HCT116 (cell line): Measurements from ENCODE around the gene KCNIP4. TPM values are rescaled to one million over a fixed set of nuclear protein-coding genes. Genes with fewer than 3 reads are reported as not detected.

Experiments
- ATAC-seq: fragments of 200-7000 bp; cut with Tn5 transposase; 2 replicates; pipeline ENCODE4 v1.9.1; 2020; ENCODE audit warnings: mild to moderate bottlenecking, moderate library complexity
- BruUV-seq: library from RNA; stranded (reverse); fragments of 400-500 nt; replicated peaks from 2 replicates; lab custom pipeline; 2021; lab: Mats Ljungman, UMichigan
- CTCF ChIA-PET: fragments of 300-600 bp; sonication (Branson Sonifier 250); formaldehyde crosslinking; loops from one replicate; lab custom pipeline; 2021; ENCODE audit warnings: antibody characterized with exemption; lab: Charles Lee
- POLR2A ChIA-PET: fragments of 300-600, 350-600 bp; sonication (Branson Sonifier 250); formaldehyde crosslinking; loops from one replicate; lab custom pipeline; 2021; ENCODE audit warnings: antibody characterized with exemption; lab: Charles Lee
- RAD21 ChIA-PET, 2 experiments: fragments of 300-600 bp; sonication (Branson Sonifier 250); formaldehyde crosslinking; loops; one replicate each; lab custom pipeline; 2023; ENCODE audit warnings: low total read pairs in 2 of 2; ENCODE audit not compliant: uncharacterized antibody in 2 of 2, unreplicated experiment in 2 of 2, low non-redundant PET in 1 of 2; lab: Charles Lee
- DNase-seq: peaks from one replicate; pipeline ENCODE4 v3.0.0-alpha.2; 2010; ENCODE audit warnings: low read depth, low spot score
- H2AFZ ChIP-seq: fragments of 200-600 bp; shearing (Covaris generic), sonication (generic); 2 replicates; pipeline ENCODE4 v1.6.1; 2017; ENCODE audit warnings: low read depth, mixed run types, mixed read lengths, antibody characterized with exemption, low read length; ENCODE audit not compliant: poor library complexity, severe bottlenecking
- H3K27ac ChIP-seq: 2 replicates; pipeline ENCODE4 v1.5.1; 2012; ENCODE audit warnings: low read depth, low read length
- H3K27me3 ChIP-seq: fragments of 200-600 bp; sonication (generic); 2 replicates; pipeline ENCODE4 v1.6.1; 2016; ENCODE audit warnings: mixed run types, low read length, mixed read lengths; ENCODE audit not compliant: insufficient read depth
- H3K36me3 ChIP-seq, 2 experiments: fragments of 200-500 bp in 1 of 2; fragments of 200-600 bp in 1 of 2; sonication (Bioruptor generic) in 1 of 2; sonication (generic) in 1 of 2; 2 replicates each; pipeline versions ENCODE4 v1.5.1 to v1.6.1; 2014 to 2016; ENCODE audit warnings: low read length in 2 of 2, inconsistent platforms in 1 of 2, mixed read lengths in 1 of 2, mixed run types in 1 of 2; ENCODE audit not compliant: insufficient read depth in 2 of 2, control insufficient read depth in 1 of 2
- H3K4me1 ChIP-seq, 2 experiments: fragments of 200-600 bp in 1 of 2; sonication (generic) in 1 of 2; 2 replicates each; pipeline versions ENCODE4 v1.5.1 to v1.6.1; 2012 to 2017; ENCODE audit warnings: low read length in 2 of 2, inconsistent platforms in 1 of 2, mild to moderate bottlenecking in 1 of 2, mixed read lengths in 1 of 2, mixed run types in 1 of 2, moderate library complexity in 1 of 2; ENCODE audit not compliant: insufficient read depth in 2 of 2, control insufficient read depth in 1 of 2
- H3K4me2 ChIP-seq: fragments of 200-600 bp; sonication (generic); 2 replicates; pipeline ENCODE4 v1.6.1; 2017; ENCODE audit warnings: mixed run types, low read length, mixed read lengths
- H3K4me3 ChIP-seq, 2 experiments: fragments of 200-600 bp in 1 of 2; sonication (generic) in 1 of 2; replicated peaks in 1 of 2; 2 replicates each; pipeline ENCODE4 v1.5.1; 2011 to 2016; ENCODE audit warnings: low read length in 2 of 2, control low read depth in 1 of 2, low read depth in 1 of 2, mild to moderate bottlenecking in 1 of 2, mixed read lengths in 1 of 2, mixed run types in 1 of 2
- H3K79me2 ChIP-seq: fragments of 200-600 bp; sonication (generic); 2 replicates; pipeline ENCODE4 v1.6.1; 2017; ENCODE audit warnings: mild to moderate bottlenecking, mixed run types, low read length, moderate library complexity, mixed read lengths; ENCODE audit not compliant: insufficient read depth
- H3K9ac ChIP-seq: fragments of 200-600 bp; sonication (generic); 2 replicates; pipeline ENCODE4 v1.6.1; 2016; ENCODE audit warnings: low read length, mixed read lengths
- H3K9me2 ChIP-seq: fragments of 200-600 bp; sonication (generic), shearing (Covaris generic); 2 replicates; pipeline ENCODE4 v1.6.1; 2017; ENCODE audit warnings: mixed run types, mild to moderate bottlenecking, moderate library complexity; ENCODE audit not compliant: insufficient read depth
- H3K9me3 ChIP-seq, 2 experiments: fragments of 200-500 bp in 1 of 2; fragments of 200-600 bp in 1 of 2; sonication (Bioruptor generic) in 1 of 2; sonication (generic) in 1 of 2; 2 replicates each; pipeline ENCODE4 v1.6.1; 2014 to 2017; ENCODE audit warnings: low read length in 2 of 2, mixed read lengths in 2 of 2, inconsistent platforms in 1 of 2, low read depth in 1 of 2, mild to moderate bottlenecking in 1 of 2, mixed run types in 1 of 2, moderate library complexity in 1 of 2; ENCODE audit not compliant: control insufficient read depth in 1 of 2, insufficient read depth in 1 of 2
- H4K20me1 ChIP-seq: fragments of 200-600 bp; sonication (generic), shearing (Covaris generic); 2 replicates; pipeline ENCODE4 v1.6.1; 2017; ENCODE audit warnings: mixed run types, mild to moderate bottlenecking, moderate library complexity; ENCODE audit not compliant: insufficient read depth
- CBX3 ChIP-seq: IDR thresholded peaks from 2 replicates; pipeline ENCODE4 v1.6.1; 2012; ENCODE audit warnings: low read depth
- CEBPB ChIP-seq: IDR thresholded peaks from 2 replicates; pipeline ENCODE4 v1.6.1; 2012; ENCODE audit warnings: low read depth
- EGR1 ChIP-seq: IDR thresholded peaks from 2 replicates; pipeline ENCODE4 v1.6.1; 2012; ENCODE audit warnings: low read depth
- ELF1 ChIP-seq: IDR thresholded peaks from 2 replicates; pipeline ENCODE4 v1.6.1; 2012; ENCODE audit warnings: low read depth, borderline replicate concordance
- EZH2phosphoT487 ChIP-seq: fragments of 200-600 bp; IDR thresholded peaks from 2 replicates; pipeline ENCODE4 v1.6.1; 2018; ENCODE audit warnings: antibody characterized with exemption, borderline replicate concordance
- FOSL1 ChIP-seq: IDR thresholded peaks from 2 replicates; pipeline ENCODE4 v1.6.1; 2012; ENCODE audit warnings: low read depth
- JUND ChIP-seq: IDR thresholded peaks from 2 replicates; pipeline ENCODE4 v1.6.1; 2012
- POLR2A ChIP-seq: IDR thresholded peaks from 2 replicates; pipeline ENCODE4 v1.7.0; 2011; ENCODE audit warnings: borderline replicate concordance; ENCODE audit not compliant: insufficient read depth, insufficient read length; ENCODE audit errors: extremely low read depth
- POLR2AphosphoS5 ChIP-seq: IDR thresholded peaks from 2 replicates; pipeline ENCODE4 v1.6.1; 2011; ENCODE audit warnings: mild to moderate bottlenecking, low read depth, low read length, moderate library complexity
- RAD21 ChIP-seq: IDR thresholded peaks from 2 replicates; pipeline ENCODE4 v1.6.1; 2012; ENCODE audit warnings: low read depth, mild to moderate bottlenecking
- SIN3A ChIP-seq: IDR thresholded peaks from 2 replicates; pipeline ENCODE4 v1.6.1; 2012; ENCODE audit warnings: low read depth
- SRF ChIP-seq: IDR thresholded peaks from 2 replicates; pipeline ENCODE4 v1.6.1; 2012; ENCODE audit warnings: low read depth
- TCF7L2 ChIP-seq: IDR thresholded peaks from 2 replicates; pipeline ENCODE4 v1.7.0; 2011; ENCODE audit warnings: borderline replicate concordance, inconsistent platforms; ENCODE audit not compliant: insufficient read depth, insufficient read length; ENCODE audit errors: extremely low read depth
- ZFX ChIP-seq: fragments of 450-650 bp; IDR thresholded peaks from 2 replicates; pipeline ENCODE4 v1.6.1; 2017
- ZNF274 ChIP-seq: fragments of 200-500 bp; sonication (Bioruptor generic); IDR thresholded peaks from 2 replicates; pipeline ENCODE4 v1.6.1; 2014; ENCODE audit warnings: mild to moderate bottlenecking, low read depth, low read length, inconsistent platforms
- intact Hi-C: fragments of 100-400 bp; cut with micrococcal nuclease; formaldehyde crosslinking; loops from 2 replicates; pipeline ENCODE4 v1.10.0; 2022
- total RNA-seq: library from RNA; stranded (reverse); gene quantifications from one replicate; pipeline ENCODE4 v1.2.1, GENCODE V29; 2021; ENCODE audit not compliant: unreplicated experiment
- TF ChIP-seq, protein P1 (sequence below): IDR thresholded peaks from 2 replicates; pipeline ENCODE4 v1.6.1; 2011; ENCODE audit warnings: mild to moderate bottlenecking, low read length, moderate library complexity; ENCODE audit not compliant: insufficient replicate concordance; ENCODE audit errors: extremely low read depth
- TF ChIP-seq, protein P2 (sequence below): IDR thresholded peaks from 2 replicates; pipeline ENCODE4 v1.6.1; 2012
- TF ChIP-seq, protein P3 (sequence below): IDR thresholded peaks from 2 replicates; pipeline ENCODE4 v1.6.1; 2012

Gene KCNIP4
- total RNA-seq, 1 experiment from 2014 or later, result not detected

DNA sequence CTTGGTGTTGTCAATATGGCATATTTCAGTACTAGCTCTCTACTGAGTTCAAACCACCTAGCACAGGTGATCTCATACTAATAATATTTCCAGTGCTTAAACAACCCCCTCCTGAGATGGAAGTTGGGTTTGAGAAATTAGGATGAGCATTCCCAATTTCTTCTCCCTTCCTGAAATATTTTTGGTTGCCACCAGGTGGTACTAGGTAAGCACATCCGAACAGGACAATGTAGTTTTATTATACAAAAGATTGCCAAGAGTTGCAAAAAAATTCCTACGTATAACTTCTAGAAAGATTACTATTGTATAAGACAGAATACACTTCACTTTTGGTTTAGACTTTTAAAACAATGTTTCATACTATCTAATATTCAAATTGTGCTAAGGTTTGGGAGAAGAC lies 763.8 kb downstream of the KCNIP4 start:
- DNase-seq (no peak), ATAC-seq (no peak)
- Histone ChIP-seq H3K9me2 (no peaks in the 10 kb centered on the region), H3K79me2 (no peaks in the 10 kb centered on the region), H3K9me3 (peaks cover 0 to 23% of the 10 kb centered on the region in 2 experiments; a peak in 2 of 4 replicates), H4K20me1 (no peaks in the 10 kb centered on the region), H2AFZ (no peak overlapping the region), H3K27ac (no peak overlapping the region), H3K4me1 (no peaks in the 10 kb centered on the region), H3K36me3 (no peaks in the 10 kb centered on the region), H3K27me3 (no peaks in the 10 kb centered on the region), H3K4me3 (no peak overlapping the region), H3K9ac (no peak overlapping the region), H3K4me2 (no peak overlapping the region)
- ChIA-PET RAD21 (no interaction called here), POLR2A (no interaction called here), CTCF (no interaction called here)
- TF ChIP-seq, protein P1, sequence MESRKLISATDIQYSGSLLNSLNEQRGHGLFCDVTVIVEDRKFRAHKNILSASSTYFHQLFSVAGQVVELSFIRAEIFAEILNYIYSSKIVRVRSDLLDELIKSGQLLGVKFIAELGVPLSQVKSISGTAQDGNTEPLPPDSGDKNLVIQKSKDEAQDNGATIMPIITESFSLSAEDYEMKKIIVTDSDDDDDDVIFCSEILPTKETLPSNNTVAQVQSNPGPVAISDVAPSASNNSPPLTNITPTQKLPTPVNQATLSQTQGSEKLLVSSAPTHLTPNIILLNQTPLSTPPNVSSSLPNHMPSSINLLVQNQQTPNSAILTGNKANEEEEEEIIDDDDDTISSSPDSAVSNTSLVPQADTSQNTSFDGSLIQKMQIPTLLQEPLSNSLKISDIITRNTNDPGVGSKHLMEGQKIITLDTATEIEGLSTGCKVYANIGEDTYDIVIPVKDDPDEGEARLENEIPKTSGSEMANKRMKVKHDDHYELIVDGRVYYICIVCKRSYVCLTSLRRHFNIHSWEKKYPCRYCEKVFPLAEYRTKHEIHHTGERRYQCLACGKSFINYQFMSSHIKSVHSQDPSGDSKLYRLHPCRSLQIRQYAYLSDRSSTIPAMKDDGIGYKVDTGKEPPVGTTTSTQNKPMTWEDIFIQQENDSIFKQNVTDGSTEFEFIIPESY, result no peak
- no peak for TF ChIP-seq TCF7L2
- TF ChIP-seq ZNF274, result no peak
- no peak for TF ChIP-seq POLR2AphosphoS5
- no peak for TF ChIP-seq RAD21
- no peak for TF ChIP-seq EZH2phosphoT487
- BruUV-seq, result no TSS peak
- intact Hi-C loops, result no loop called here

DNA sequence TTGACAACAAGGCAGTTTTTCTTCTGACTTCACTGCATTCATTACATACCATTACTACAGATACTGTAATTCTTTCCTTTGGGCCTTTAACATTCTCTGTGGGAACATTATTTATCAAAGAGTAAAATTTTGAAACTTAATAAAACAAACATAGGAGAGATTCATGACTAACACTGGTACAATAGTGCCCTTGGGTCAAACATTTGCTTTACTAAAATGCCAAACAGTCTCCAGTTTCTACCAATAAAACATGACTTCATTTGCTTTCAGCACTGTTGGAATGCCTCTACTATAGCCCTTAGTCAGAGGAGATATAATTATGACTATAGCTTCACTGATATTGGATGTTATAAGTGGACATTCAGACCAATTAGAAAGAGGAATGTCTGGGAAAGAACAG lies 766.9 kb downstream of the KCNIP4 start:
- ChIA-PET CTCF (no interaction called here), POLR2A (no interaction called here), RAD21 (no interaction called here)
- Histone ChIP-seq H3K9me2 (no peaks in the 10 kb centered on the region), H3K79me2 (no peaks in the 10 kb centered on the region), H3K9ac (no peak overlapping the region), H3K36me3 (no peaks in the 10 kb centered on the region), H3K27me3 (no peaks in the 10 kb centered on the region), H2AFZ (no peak overlapping the region), H3K9me3 (peaks cover 0 to 10% of the 10 kb centered on the region in 2 experiments; a peak in 2 of 4 replicates), H4K20me1 (no peaks in the 10 kb centered on the region), H3K27ac (no peak overlapping the region), H3K4me2 (no peak overlapping the region), H3K4me1 (no peaks in the 10 kb centered on the region), H3K4me3 (no peak overlapping the region)
- no peak for TF ChIP-seq ELF1
- no peak for TF ChIP-seq SRF
- no peak for TF ChIP-seq TCF7L2
- TF ChIP-seq POLR2A, result no peak
- no peak for TF ChIP-seq ZFX
- TF ChIP-seq, protein P2, sequence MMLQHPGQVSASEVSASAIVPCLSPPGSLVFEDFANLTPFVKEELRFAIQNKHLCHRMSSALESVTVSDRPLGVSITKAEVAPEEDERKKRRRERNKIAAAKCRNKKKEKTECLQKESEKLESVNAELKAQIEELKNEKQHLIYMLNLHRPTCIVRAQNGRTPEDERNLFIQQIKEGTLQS, result no peak
- no peak for TF ChIP-seq CEBPB
- no peak for TF ChIP-seq SIN3A
- TF ChIP-seq, protein P3, sequence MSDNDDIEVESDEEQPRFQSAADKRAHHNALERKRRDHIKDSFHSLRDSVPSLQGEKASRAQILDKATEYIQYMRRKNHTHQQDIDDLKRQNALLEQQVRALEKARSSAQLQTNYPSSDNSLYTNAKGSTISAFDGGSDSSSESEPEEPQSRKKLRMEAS, result no peak
- no peak for TF ChIP-seq POLR2AphosphoS5
- TF ChIP-seq RAD21, result no peak
- no peak for TF ChIP-seq JUND
- TF ChIP-seq CBX3, result no peak
- no peak for TF ChIP-seq FOSL1
- no peak for TF ChIP-seq EGR1
- no TSS peak for BruUV-seq
- intact Hi-C loops, result no loop called here
- DNase-seq (no peak), ATAC-seq (no peak)
